ENCODE data around the gene FBLL1. TPM values are rescaled to one million over a fixed set of nuclear protein-coding genes. Genes with fewer than 3 reads are reported as not detected.

The FBLL1 gene
- total RNA-seq, 4 donors from 2014 or later = 0.18 TPM; not detected in 3

GRCh38 chr5:168580227-168580508, 51.1 kb downstream of the FBLL1 start:
- Histone ChIP-seq H3K4me3 (peak overlapping the region; percentile 55 to 95 (median 84)), H3K27me3 (no peaks in the 10 kb centered on the region), H3K36me3 (no peaks in the 10 kb centered on the region), H3K4me1 (peaks cover 6 to 41% (median 14%) of the 10 kb centered on the region in 3 donors), H3K27ac (peak overlapping the region; percentile 88 to 98 (median 98)), H3K9me3 (no peaks in the 10 kb centered on the region)
- TF ChIP-seq POLR2A (IDR thresholded peaks at IDR 0.05) = no peak
- TF ChIP-seq, protein P1, sequence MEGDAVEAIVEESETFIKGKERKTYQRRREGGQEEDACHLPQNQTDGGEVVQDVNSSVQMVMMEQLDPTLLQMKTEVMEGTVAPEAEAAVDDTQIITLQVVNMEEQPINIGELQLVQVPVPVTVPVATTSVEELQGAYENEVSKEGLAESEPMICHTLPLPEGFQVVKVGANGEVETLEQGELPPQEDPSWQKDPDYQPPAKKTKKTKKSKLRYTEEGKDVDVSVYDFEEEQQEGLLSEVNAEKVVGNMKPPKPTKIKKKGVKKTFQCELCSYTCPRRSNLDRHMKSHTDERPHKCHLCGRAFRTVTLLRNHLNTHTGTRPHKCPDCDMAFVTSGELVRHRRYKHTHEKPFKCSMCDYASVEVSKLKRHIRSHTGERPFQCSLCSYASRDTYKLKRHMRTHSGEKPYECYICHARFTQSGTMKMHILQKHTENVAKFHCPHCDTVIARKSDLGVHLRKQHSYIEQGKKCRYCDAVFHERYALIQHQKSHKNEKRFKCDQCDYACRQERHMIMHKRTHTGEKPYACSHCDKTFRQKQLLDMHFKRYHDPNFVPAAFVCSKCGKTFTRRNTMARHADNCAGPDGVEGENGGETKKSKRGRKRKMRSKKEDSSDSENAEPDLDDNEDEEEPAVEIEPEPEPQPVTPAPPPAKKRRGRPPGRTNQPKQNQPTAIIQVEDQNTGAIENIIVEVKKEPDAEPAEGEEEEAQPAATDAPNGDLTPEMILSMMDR (IDR thresholded peaks at IDR 0.05) = no peak
- 40 to 43% methylated on average over 3 of the region's 3 CpGs for WGBS, 2 donors
- no peak for DNase-seq
- intact Hi-C loops (cut with DNase I) = no loop called here

Small RNA genes lying within 50 kb of the gene (small RNA-seq; reads per million reads assigned to genes)
- gene MIR103A1 = 0.44 to 1.4 (median 0.91) reads per million in 4 donors

Other genes starting within 250 kb of the FBLL1 start
- gene WWC1, start 237.7 kb upstream of the FBLL1 start, total RNA-seq = 10 to 100 TPM; 14.4 to 25.0 (median 16.1) TPM
- gene RARS1, start 42.8 kb upstream of the FBLL1 start, total RNA-seq = 100 to 1,000 TPM in 1 of 4 donors, 10 to 100 TPM in 3; 56.6 to 124 (median 85.8) TPM
- 10 to 100 TPM; 24.9 to 40.1 (median 35.4) TPM for gene PANK3, start 50.1 kb downstream of the FBLL1 start, total RNA-seq

Data from esophagus squamous epithelium (tissue), 5 donors.